ENCODE results near the gene ICAM1. TPM values are rescaled to one million over a fixed set of nuclear protein-coding genes. Genes with fewer than 3 reads are reported as not detected.

ICAM1 gene
- total and polyA plus RNA-seq, 2 of the 8 experiments (the other 6 are each of a cell fraction or from before 2014, with no cell fraction given): 4.0 to 9.4 TPM

DNA sequence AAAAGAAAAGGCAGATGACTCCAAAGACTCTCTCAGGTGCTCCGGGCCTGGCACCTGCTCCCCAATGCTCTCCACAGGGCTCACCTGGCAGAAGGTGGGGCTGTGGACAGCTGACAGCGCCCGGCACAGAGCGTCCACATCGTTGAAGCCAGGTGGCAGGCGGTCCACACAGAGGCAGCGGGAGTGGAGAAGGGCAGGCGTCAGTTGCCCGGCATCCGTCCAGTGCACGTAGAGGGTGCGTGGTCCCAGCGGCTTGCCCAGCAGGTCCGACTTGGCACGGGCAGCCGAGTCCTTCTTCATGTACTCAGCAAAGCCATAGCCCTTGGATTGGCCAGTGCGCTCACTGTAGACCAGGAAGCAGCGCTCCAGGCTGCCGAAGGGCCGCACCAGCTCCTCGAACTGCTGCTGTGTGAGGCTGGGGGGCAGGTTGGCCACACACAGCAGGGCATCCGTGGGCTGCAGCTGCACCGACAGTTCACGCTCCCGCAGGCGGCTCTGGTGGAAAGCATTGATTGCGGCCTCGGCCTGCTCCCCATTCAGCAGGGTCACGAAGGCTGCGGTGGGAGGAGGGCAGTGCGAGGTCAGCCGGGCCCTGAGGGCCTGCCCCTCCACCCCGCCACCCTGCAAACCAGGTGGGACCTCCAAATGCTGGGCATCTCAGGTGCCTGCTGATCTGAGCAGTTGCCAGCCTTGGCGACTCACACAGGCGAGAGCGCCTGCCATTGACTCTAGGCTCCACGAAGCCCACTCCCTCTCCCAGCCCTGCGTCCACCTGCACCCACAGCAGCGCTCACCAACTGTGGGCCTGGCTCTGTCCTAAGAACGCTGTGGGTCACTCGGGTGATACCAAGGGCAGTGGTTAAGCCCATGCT is 57.9 kb downstream of the ICAM1 start:
- H3K4me3 ChIP-seq (ENCODE audit: extremely low read depth in 1 of 4, insufficient read depth in 2 of 4, low read depth in 3 of 4, low read length in 4 of 4): no peak overlapping the region
- H3K56ac ChIP-seq (replicated peaks; ENCODE audit: insufficient read length, low read depth, low read length): no peak overlapping the region
- H3K23ac ChIP-seq (ENCODE audit: insufficient read length): no peak overlapping the region
- H2BK20ac ChIP-seq (ENCODE audit: low read length): no peak overlapping the region
- H3K4ac ChIP-seq (replicated peaks; ENCODE audit: insufficient read length, low read depth, low read length): no peak overlapping the region
- H2AK5ac ChIP-seq (ENCODE audit: low read depth, low read length): no peak overlapping the region
- DNase-seq (ENCODE audit: low read depth in 1 of 2, low spot score in 2 of 2): no peak
- H3K14ac ChIP-seq (ENCODE audit: insufficient read length): no peak overlapping the region
- peaks cover 7% of the 10 kb centered on the region for H3K79me1 ChIP-seq (ENCODE audit: low read depth, low read length)
- no peak overlapping the region for H2BK120ac ChIP-seq (replicated peaks; ENCODE audit: low read depth, low read length)
- no peak overlapping the region for H3K27ac ChIP-seq (ENCODE audit: low read depth, low read length)
- ChIA-PET POLR2A (ENCODE audit: partially characterized antibody) (interaction anchor here (0.8 to 2.5 kb wide), 4 partner anchors 12 to 69 kb away, joined by 3 to 6 read pairs (median 4); no protein-coding TSS in a partner anchor), CTCF (ENCODE audit: partially characterized antibody) (interaction anchor here (1.4 to 1.7 kb wide), 2 partner anchors 8 to 69 kb away, joined by 5 to 6 read pairs; no protein-coding TSS in a partner anchor)
- no peak overlapping the region for H4K91ac ChIP-seq (replicated peaks; ENCODE audit: insufficient read length, low read length)
- H3K9ac ChIP-seq (replicated peaks in 1 of 4; ENCODE audit: extremely low read depth in 1 of 4, low read depth in 3 of 4, low read length in 3 of 4): no peak overlapping the region
- no peak overlapping the region for H2BK12ac ChIP-seq (ENCODE audit: low read depth, low read length)
- H3K4me2 ChIP-seq (ENCODE audit: insufficient read depth in 1 of 2, low read depth in 2 of 2, low read length in 2 of 2): no peak overlapping the region
- H2BK15ac ChIP-seq (ENCODE audit: low read length): no peak overlapping the region
- peaks cover 3% of the 10 kb centered on the region for H3K23me2 ChIP-seq (ENCODE audit: low read depth, low read length)
- H4K8ac ChIP-seq (ENCODE audit: extremely low read depth, insufficient read depth, low read length): no peak overlapping the region
- H3K79me2 ChIP-seq (ENCODE audit: control insufficient read depth in 1 of 2, insufficient read depth in 2 of 2, low read length in 2 of 2): peaks cover 5 to 24% of the 10 kb centered on the region in 2 experiments
- peaks cover 29 to 57% (median 47%) of the 10 kb centered on the region in 4 experiments for H3K36me3 ChIP-seq (ENCODE audit: control insufficient read depth in 2 of 4, insufficient read depth in 4 of 4, low read length in 3 of 4)
- H4K5ac ChIP-seq (ENCODE audit: insufficient read length, low read depth, low read length): no peak overlapping the region
- H3K9me3 ChIP-seq (ENCODE audit: insufficient read depth in 2 of 2, low read depth in 1 of 2, low read length in 1 of 2): no peaks in the 10 kb centered on the region
- H3K27me3 ChIP-seq (replicated peaks in 1 of 4; ENCODE audit: control insufficient read depth in 3 of 4, extremely low read depth in 1 of 4, insufficient read depth in 3 of 4, low read length in 3 of 4): no peaks in the 10 kb centered on the region
- H3K18ac ChIP-seq (ENCODE audit: extremely low read depth, low read length): no peak overlapping the region
- 98% methylated on average over 37 of the region's 41 CpGs; no CpG with 5 or more reads in 1 of the 2 experiments for WGBS, 2 experiments (ENCODE audit: extremely low coverage in 1 of 2, insufficient coverage in 1 of 2, insufficient read length in 1 of 2, insufficient replicate concordance in 2 of 2, low coverage in 1 of 2, low lambda C conversion rate in 2 of 2, missing lambda C conversion rate in 1 of 2)
- no peak overlapping the region; the same call in 1 of the 2 replicates for H2BK5ac ChIP-seq (ENCODE audit: low read depth, low read length)
- no peak overlapping the region for H2AFZ ChIP-seq (ENCODE audit: low read length)
- H3K4me1 ChIP-seq (replicated peaks in 1 of 4; ENCODE audit: control insufficient read depth in 3 of 4, insufficient read depth in 4 of 4, low read length in 3 of 4): peaks cover 0 to 6% (median 3%) of the 10 kb centered on the region in 4 experiments; a peak in 5 of 7 replicates
- FAIRE-seq: no peak
- peaks cover 9 to 19% of the 10 kb centered on the region in 2 experiments for H4K20me1 ChIP-seq (replicated peaks in 1 of 2; ENCODE audit: control insufficient read depth in 1 of 2, insufficient read depth in 2 of 2, low read length in 2 of 2)
- TF ChIP-seq POLR2AphosphoS5 (IDR thresholded peaks at IDR 0.05; ENCODE audit: low read depth, low read length) (0 out of 2 replicates have a peak, but pooled peaks have one; percentile 10), JUN (IDR thresholded peaks at IDR 0.05; ENCODE audit: low read depth, low read length) (no peak)

Measured in H1 (cell line).